Activated CD8-positive, alpha-beta T cell treated with anti-CD3 and anti-CD28 coated beads for 36 hours (primary cell): ENCODE data around the gene TTC39C. TPM values are rescaled to one million over a fixed set of nuclear protein-coding genes. Genes with fewer than 3 reads are reported as not detected.

Source experiments
- ATAC-seq: fragments of 200-7000 bp; cut with Tn5 transposase; one replicate; pipeline ENCODE4 v1.10.0; 2021; ENCODE audit warnings: mild to moderate bottlenecking, moderate library complexity
- CTCF ChIA-PET: fragments of 350-600 bp; sonication (Branson Sonifier 250); formaldehyde crosslinking; loops from one replicate; lab custom pipeline; 2021; ENCODE audit warnings: antibody characterized with exemption; lab: Charles Lee
- POLR2A ChIA-PET: fragments of 350-600 bp; sonication (Branson Sonifier 250); formaldehyde crosslinking; loops from one replicate; lab custom pipeline; 2021; ENCODE audit warnings: antibody characterized with exemption; lab: Charles Lee
- DNase-seq: peaks from one replicate; pipeline ENCODE4 v3.0.0-alpha.2; 2020
- H3K27ac Mint-ChIP-seq: one replicate; pipeline ENCODE4 v1.8.0; 2021; ENCODE audit warnings: mild to moderate bottlenecking, mixed read lengths
- H3K27me3 Mint-ChIP-seq: one replicate; pipeline ENCODE4 v1.8.0; 2021; ENCODE audit warnings: mixed read lengths
- H3K36me3 Mint-ChIP-seq: one replicate; pipeline ENCODE4 v1.8.0; 2021; ENCODE audit warnings: low read depth, mixed read lengths
- H3K4me1 Mint-ChIP-seq: one replicate; pipeline ENCODE4 v1.8.0; 2021; ENCODE audit warnings: low read depth, mixed read lengths
- H3K4me3 Mint-ChIP-seq: one replicate; pipeline ENCODE4 v1.8.0; 2021; ENCODE audit warnings: mild to moderate bottlenecking, moderate library complexity, mixed read lengths
- H3K9me3 Mint-ChIP-seq: one replicate; pipeline ENCODE4 v1.8.0; 2021; ENCODE audit warnings: mixed read lengths
- CTCF ChIP-seq: fragments of 200-600 bp; IDR thresholded peaks from one replicate; pipeline ENCODE4 v1.8.0; 2022; ENCODE audit warnings: antibody characterized with exemption, mild to moderate bottlenecking
- intact Hi-C: fragments of 100-400 bp; cut with micrococcal nuclease; formaldehyde crosslinking; loops from one replicate; pipeline ENCODE4 v1.10.0; 2022
- total RNA-seq, 2 experiments: library from RNA; stranded (reverse); gene quantifications; one replicate each; pipeline ENCODE4 v1.2.3, GENCODE V29; 2021

The TTC39C gene
- total RNA-seq, 2 experiments from 2014 or later = 37.9 to 43.0 TPM

DNA sequence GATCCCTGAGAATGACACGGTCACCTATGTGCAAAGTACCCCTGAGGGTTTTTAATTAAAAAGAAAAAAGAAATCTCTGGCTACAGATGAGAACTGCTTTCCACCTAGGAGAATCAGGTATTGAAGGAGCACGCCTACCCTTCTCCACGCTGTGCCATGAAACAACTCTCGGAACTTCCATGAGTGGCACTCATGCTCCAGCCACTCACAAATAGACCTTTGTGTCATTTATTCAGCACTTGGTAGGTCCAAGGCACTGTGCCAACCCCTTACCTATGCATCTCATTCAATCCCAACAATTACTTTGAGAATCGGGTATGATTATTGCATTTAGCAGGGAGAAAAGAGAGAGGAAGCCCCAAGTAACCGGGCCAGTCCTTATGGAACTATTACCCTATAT, 44.9 kb upstream of the TTC39C start:
- H3K27ac Mint-ChIP-seq = no peak overlapping the region
- ATAC-seq (no peak), DNase-seq (no peak)
- intact Hi-C loops = loop anchor here (5.0 kb wide), 1 partner anchor 48 kb away; no protein-coding TSS in a partner anchor
- ChIA-PET POLR2A (interaction anchor here (0.7 to 2.7 kb wide), 3 partner anchors 46 to 184 kb away, joined by 3 to 10 read pairs (median 3); partner anchors contain the start of gene TTC39C), CTCF (interaction anchor here (0.8 to 2.2 kb wide), 6 partner anchors 11 to 150 kb away, joined by 3 to 7 read pairs (median 4); no protein-coding TSS in a partner anchor)
- H3K4me3 Mint-ChIP-seq = no peak overlapping the region
- peaks cover 73% of the 10 kb centered on the region for H3K4me1 Mint-ChIP-seq
- H3K9me3 Mint-ChIP-seq = no peaks in the 10 kb centered on the region
- no peaks in the 10 kb centered on the region for H3K36me3 Mint-ChIP-seq
- no peak for TF ChIP-seq CTCF
- no peaks in the 10 kb centered on the region for H3K27me3 Mint-ChIP-seq

GRCh38 chr18:23970161-23971096, 44.1 kb upstream of the TTC39C start:
- CTCF ChIA-PET = interaction anchor here (1.0 to 2.2 kb wide), 3 partner anchors 45 to 149 kb away, joined by 4 to 6 read pairs (median 5); no protein-coding TSS in a partner anchor
- peaks cover 66% of the 10 kb centered on the region for H3K4me1 Mint-ChIP-seq
- H3K36me3 Mint-ChIP-seq = no peaks in the 10 kb centered on the region
- H3K27me3 Mint-ChIP-seq = no peaks in the 10 kb centered on the region
- peak overlapping the region; percentile 86 for H3K27ac Mint-ChIP-seq
- peak; percentile 87 for DNase-seq
- intact Hi-C loops = loop anchor here (5.0 kb wide), 1 partner anchor 47 kb away; no protein-coding TSS in a partner anchor
- no peaks in the 10 kb centered on the region for H3K9me3 Mint-ChIP-seq
- TF ChIP-seq CTCF = no peak
- ATAC-seq = peak; percentile 78
- no peak overlapping the region for H3K4me3 Mint-ChIP-seq
- POLR2A ChIA-PET = interaction anchor here (0.7 to 2.7 kb wide), 7 partner anchors 17 to 183 kb away, joined by 3 to 10 read pairs (median 5); partner anchors contain the start of gene TTC39C

DNA sequence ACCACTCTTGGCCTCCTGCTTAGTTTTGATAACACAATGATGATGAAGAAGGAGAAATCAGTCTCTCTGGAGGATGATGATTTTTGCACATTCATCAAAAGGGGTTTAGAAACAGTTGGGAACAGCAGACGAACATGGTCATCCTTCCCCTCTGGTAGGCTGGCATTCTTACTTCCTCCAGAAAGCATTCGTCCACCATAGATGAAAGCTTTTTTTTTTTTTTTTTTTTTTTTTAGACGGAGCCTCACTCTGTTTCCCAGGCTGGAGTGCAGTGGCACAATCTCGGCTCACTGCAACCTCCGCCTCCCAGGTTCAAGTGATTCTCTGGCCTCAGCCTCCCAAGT, 43.5 kb upstream of the TTC39C start:
- no peak for DNase-seq
- CTCF ChIA-PET = interaction anchor here (1.4 kb wide), 1 partner anchor 10 kb away, joined by 6 read pairs; no protein-coding TSS in a partner anchor
- POLR2A ChIA-PET = interaction anchor here (1.0 to 1.6 kb wide), 6 partner anchors 16 to 105 kb away, joined by 3 to 5 read pairs (median 4); no protein-coding TSS in a partner anchor
- intact Hi-C loops = loop anchor here (5.0 kb wide), 1 partner anchor 46 kb away; no protein-coding TSS in a partner anchor
- Mint-ChIP-seq H3K9me3 (no peaks in the 10 kb centered on the region), H3K27ac (peak overlapping the region; percentile 86), H3K36me3 (no peaks in the 10 kb centered on the region), H3K4me1 (peaks cover 59% of the 10 kb centered on the region), H3K4me3 (no peak overlapping the region), H3K27me3 (no peaks in the 10 kb centered on the region)
- no peak for ATAC-seq
- no peak for TF ChIP-seq CTCF

DNA sequence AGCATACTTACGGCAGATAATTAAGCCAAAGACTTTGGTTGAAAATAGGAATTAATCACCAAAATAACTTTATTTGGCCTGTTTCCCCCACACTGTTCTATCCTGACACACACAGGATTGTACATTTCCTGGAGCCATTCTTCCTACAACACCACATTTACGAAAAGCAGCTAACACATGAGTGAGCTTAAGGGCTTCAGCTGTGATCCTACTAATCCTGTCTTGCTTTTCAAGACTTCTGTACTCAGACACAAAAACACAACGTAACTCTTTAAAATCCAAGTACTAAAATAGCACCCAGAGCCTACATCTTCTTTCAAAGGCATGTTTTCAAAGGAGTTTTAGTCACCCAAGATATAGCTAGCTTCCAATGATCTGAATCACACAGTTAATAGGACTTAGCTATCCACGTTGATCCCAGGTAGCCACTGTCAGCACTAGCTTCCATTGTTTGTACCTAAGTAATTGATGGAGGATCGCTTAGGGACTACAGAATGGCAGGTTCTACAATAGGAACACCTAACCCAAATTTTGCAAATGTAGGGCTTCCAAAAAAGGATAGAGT, 42.8 kb upstream of the TTC39C start:
- H3K9me3 Mint-ChIP-seq = peaks cover 4% of the 10 kb centered on the region
- ChIA-PET POLR2A (interaction anchor here (0.6 to 1.6 kb wide), 9 partner anchors 9 to 507 kb away, joined by 3 to 5 read pairs (median 3); no protein-coding TSS in a partner anchor), CTCF (interaction anchor here (0.7 to 1.4 kb wide), 2 partner anchors 9 to 19 kb away, joined by 3 to 6 read pairs; no protein-coding TSS in a partner anchor)
- intact Hi-C loops = loop anchor here (2.0 to 5.0 kb wide), 2 partner anchors 21 to 46 kb away; no protein-coding TSS in a partner anchor
- no peak for TF ChIP-seq CTCF
- ATAC-seq (no peak), DNase-seq (no peak)
- no peaks in the 10 kb centered on the region for H3K36me3 Mint-ChIP-seq
- peak overlapping the region; percentile 47 for H3K27ac Mint-ChIP-seq
- H3K27me3 Mint-ChIP-seq = no peaks in the 10 kb centered on the region
- H3K4me1 Mint-ChIP-seq = peaks cover 60% of the 10 kb centered on the region
- H3K4me3 Mint-ChIP-seq = no peak overlapping the region
